Natural killer cell (primary cell): Measurements from ENCODE around the gene ZNF140. TPM values are rescaled to one million over a fixed set of nuclear protein-coding genes. Genes with fewer than 3 reads are reported as not detected.

Experiments
- ATAC-seq, 3 donors: fragments of 150-1000 bp in 2 of 3; fragments of 200-7000 bp in 1 of 3; cut with Tn5 transposase; 1 replicate in 1 of 3; 2 replicates in 2 of 3; pipeline ENCODE4 v1.10.0; 2021; ENCODE audit warnings: mild to moderate bottlenecking in 2 of 3, moderate library complexity in 2 of 3
- DNase-seq, 2 donors: peaks; one replicate each; pipeline versions ENCODE4 v3.0.0 to v3.0.0-alpha.2; 2013 to 2021; ENCODE audit warnings: mixed read lengths in 1 of 2
- H3K27ac ChIP-seq: one replicate; pipeline ENCODE4 v1.5.1; 2013; ENCODE audit warnings: mild to moderate bottlenecking, low read length
- H3K27me3 ChIP-seq: one replicate; pipeline ENCODE4 v1.6.1; 2013; ENCODE audit warnings: low read length; ENCODE audit not compliant: control insufficient read depth, insufficient read depth
- H3K36me3 ChIP-seq: one replicate; pipeline ENCODE4 v1.6.1; 2013; ENCODE audit warnings: low read length; ENCODE audit not compliant: control insufficient read depth, insufficient read depth
- H3K4me1 ChIP-seq: one replicate; pipeline ENCODE4 v1.6.1; 2013; ENCODE audit warnings: low read length; ENCODE audit not compliant: control insufficient read depth, insufficient read depth
- H3K4me3 ChIP-seq: one replicate; pipeline ENCODE4 v1.5.1; 2013; ENCODE audit warnings: low read length
- H3K9me3 ChIP-seq: one replicate; pipeline ENCODE4 v1.6.1; 2013; ENCODE audit warnings: low read length; ENCODE audit not compliant: control insufficient read depth, insufficient read depth
- H3K27ac Mint-ChIP-seq, 2 donors: one replicate each; pipeline ENCODE4 v1.8.0; 2022; ENCODE audit warnings: mild to moderate bottlenecking in 2 of 2, mixed read lengths in 2 of 2, moderate library complexity in 1 of 2
- H3K27me3 Mint-ChIP-seq, 2 donors: one replicate each; pipeline ENCODE4 v1.8.0; 2022; ENCODE audit warnings: low read depth in 2 of 2, mixed read lengths in 2 of 2
- H3K36me3 Mint-ChIP-seq: one replicate; pipeline ENCODE4 v1.8.0; 2022; ENCODE audit warnings: mixed read lengths
- H3K4me1 Mint-ChIP-seq, 2 donors: one replicate each; pipeline ENCODE4 v1.8.0; 2022; ENCODE audit warnings: mixed read lengths in 2 of 2
- H3K4me3 Mint-ChIP-seq: one replicate; pipeline ENCODE4 v1.8.0; 2022; ENCODE audit warnings: mild to moderate bottlenecking, moderate library complexity, mixed read lengths
- H3K9me3 Mint-ChIP-seq, 2 donors: one replicate each; pipeline ENCODE4 v1.8.0; 2022; ENCODE audit warnings: mixed read lengths in 2 of 2
- CTCF ChIP-seq: fragments of 200-600 bp; IDR thresholded peaks from one replicate; pipeline ENCODE4 v1.8.0; 2022; ENCODE audit warnings: antibody characterized with exemption
- WGBS: methylation state at CpG from one replicate; pipeline ENCODE4 v1.1.7; 2013; ENCODE audit warnings: missing lambda C conversion rate; ENCODE audit not compliant: insufficient coverage; 5-methylcytosine and 5-hydroxymethylcytosine counted together
- intact Hi-C: fragments of 100-400 bp; cut with micrococcal nuclease; formaldehyde crosslinking; loops from one replicate; pipeline ENCODE4 v1.14.2; 2022
- total RNA-seq, 4 donors: library from RNA; stranded (reverse); fragments of 120-200 nt in 1 of 4; gene quantifications; one replicate each; pipeline versions ENCODE4 v1.2.3 to v1.2.4, GENCODE V29; 2013 to 2022

Gene ZNF140
- total RNA-seq, 3 donors from 2014 or later (not counting 1 experiment from before 2014, with no cell fraction given), result 8.8 to 15.4 (median 9.9) TPM

- intact Hi-C loops, result loop anchor here (1.0 kb wide), 4 partner anchors 50 to 144 kb away; partner anchors contain the start of genes ZNF140, ZNF26, ZNF268 and ZNF84
- Mint-ChIP-seq H3K4me3 (peak overlapping the region; percentile 95), H3K9me3 (peaks cover 11 to 25% of the 10 kb centered on the region in 2 donors), H3K27me3 (no peaks in the 10 kb centered on the region), H3K27ac (peak overlapping the region; percentile 99 to 100), H3K36me3 (peaks cover 51% of the 10 kb centered on the region), H3K4me1 (peaks cover 20 to 24% of the 10 kb centered on the region in 2 donors)
- Histone ChIP-seq H3K27ac (peak overlapping the region; percentile 99), H3K4me1 (peaks cover 9% of the 10 kb centered on the region), H3K9me3 (peaks cover 54% of the 10 kb centered on the region), H3K4me3 (peak overlapping the region; percentile 80), H3K27me3 (no peaks in the 10 kb centered on the region), H3K36me3 (peaks cover 6% of the 10 kb centered on the region)
- no peak for TF ChIP-seq CTCF
- no peak for DNase-seq
- ATAC-seq, result peak; percentile 6 to 11 (median 9)
- 3% methylated on average over 13 of the region's 17 CpGs for WGBS
These were observed 50.0 kb downstream of the ZNF140 start for GRCh38 chr12:133130808-133131128.

GRCh38 chr12:133135747-133136146 is 55.0 kb downstream of the ZNF140 start:
- Histone ChIP-seq H3K27ac (no peak overlapping the region), H3K27me3 (no peaks in the 10 kb centered on the region), H3K4me3 (no peak overlapping the region), H3K9me3 (peaks cover 49% of the 10 kb centered on the region), H3K4me1 (peaks cover 2% of the 10 kb centered on the region), H3K36me3 (peaks cover 12% of the 10 kb centered on the region)
- Mint-ChIP-seq H3K9me3 (peaks cover 29 to 39% of the 10 kb centered on the region in 2 donors), H3K4me1 (peaks cover 10 to 15% of the 10 kb centered on the region in 2 donors), H3K27ac (no peak overlapping the region), H3K4me3 (no peak overlapping the region), H3K36me3 (peaks cover 71% of the 10 kb centered on the region), H3K27me3 (no peaks in the 10 kb centered on the region)
- TF ChIP-seq CTCF, result no peak
- DNase-seq (no peak), ATAC-seq (no peak)
- intact Hi-C loops, result no loop called here
- WGBS, result 92% methylated on average over 2 of the region's 2 CpGs

GRCh38 chr12:133145981-133146380 is 65.3 kb downstream of the ZNF140 start:
- Mint-ChIP-seq H3K4me3 (no peak overlapping the region), H3K27ac (no peak overlapping the region), H3K27me3 (no peaks in the 10 kb centered on the region), H3K9me3 (peaks cover 14 to 41% of the 10 kb centered on the region in 2 donors), H3K4me1 (no peaks in the 10 kb centered on the region), H3K36me3 (peaks cover 76% of the 10 kb centered on the region)
- no peaks in the 10 kb centered on the region for H3K27me3 ChIP-seq
- no peak overlapping the region for H3K4me3 ChIP-seq
- no peak for TF ChIP-seq CTCF
- WGBS, result 94% methylated on average over 2 of the region's 2 CpGs
- peaks cover 57% of the 10 kb centered on the region for H3K9me3 ChIP-seq
- H3K4me1 ChIP-seq, result no peaks in the 10 kb centered on the region
- intact Hi-C loops, result no loop called here
- H3K36me3 ChIP-seq, result peaks cover 23% of the 10 kb centered on the region
- H3K27ac ChIP-seq, result no peak overlapping the region
- no peak for DNase-seq
- no peak for ATAC-seq

DNA sequence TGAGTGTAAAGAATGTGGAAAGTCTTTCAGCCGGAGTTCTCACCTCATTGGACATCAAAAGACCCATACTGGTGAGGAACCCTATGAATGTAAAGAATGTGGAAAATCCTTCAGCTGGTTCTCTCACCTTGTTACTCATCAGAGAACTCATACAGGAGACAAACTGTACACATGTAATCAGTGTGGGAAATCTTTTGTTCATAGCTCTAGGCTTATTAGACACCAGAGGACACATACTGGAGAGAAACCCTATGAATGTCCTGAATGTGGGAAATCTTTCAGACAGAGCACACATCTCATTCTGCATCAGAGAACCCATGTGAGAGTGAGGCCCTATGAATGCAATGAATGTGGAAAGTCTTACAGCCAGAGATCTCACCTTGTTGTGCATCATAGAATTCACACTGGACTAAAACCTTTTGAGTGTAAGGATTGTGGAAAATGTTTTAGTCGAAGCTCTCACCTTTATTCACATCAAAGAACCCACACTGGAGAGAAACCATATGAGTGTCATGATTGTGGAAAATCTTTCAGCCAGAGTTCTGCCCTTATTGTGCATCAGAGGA is 75.5 kb downstream of the ZNF140 start:
- peaks cover 89% of the 10 kb centered on the region for H3K36me3 Mint-ChIP-seq
- intact Hi-C loops, result no loop called here
- TF ChIP-seq CTCF, result no peak
- no peak overlapping the region for H3K4me3 Mint-ChIP-seq
- WGBS, result no CpG with 5 or more reads among the region's 2 CpGs
- H3K27me3 Mint-ChIP-seq, result no peaks in the 10 kb centered on the region
- Histone ChIP-seq H3K27ac (no peak overlapping the region), H3K9me3 (peaks cover 49% of the 10 kb centered on the region), H3K27me3 (no peaks in the 10 kb centered on the region), H3K4me3 (no peak overlapping the region), H3K36me3 (peaks cover 39% of the 10 kb centered on the region), H3K4me1 (no peaks in the 10 kb centered on the region)
- peaks cover 12 to 52% of the 10 kb centered on the region in 2 donors for H3K9me3 Mint-ChIP-seq
- ATAC-seq (no peak), DNase-seq (no peak)
- no peaks in the 10 kb centered on the region for H3K4me1 Mint-ChIP-seq
- H3K27ac Mint-ChIP-seq, result no peak overlapping the region
